Right lobe of liver (tissue), 6 donors: ENCODE results near the gene PLXNA4. TPM values are rescaled to one million over a fixed set of nuclear protein-coding genes. Genes with fewer than 3 reads are reported as not detected.

Source experiments
- ATAC-seq, 4 donors: fragments of 200-7000 bp; cut with Tn5 transposase; one replicate each; pipeline ENCODE4 v1.9.1; 2020; ENCODE audit warnings: mild to moderate bottlenecking in 4 of 4, moderate library complexity in 4 of 4
- DNase-seq, 3 donors: peaks; one replicate each; pipeline ENCODE4 v3.0.0-alpha.2; 2020
- H3K27ac ChIP-seq, 3 donors: fragments of 200-600 bp; one replicate each; pipeline ENCODE4 v1.8.0; 2022
- H3K27me3 ChIP-seq, 2 donors: fragments of 200-600 bp; one replicate each; pipeline ENCODE4 v1.8.0; 2022
- H3K36me3 ChIP-seq, 4 donors: fragments of 200-600 bp; sonication (generic) in 1 of 4; one replicate each; pipeline versions ENCODE4 v1.5.1 to v1.8.0; 2017 to 2022; ENCODE audit warnings: control low read depth in 1 of 4
- H3K4me1 ChIP-seq, 4 donors: fragments of 200-600 bp; sonication (generic) in 1 of 4; one replicate each; pipeline versions ENCODE4 v1.5.1 to v1.8.0; 2017 to 2022; ENCODE audit warnings: control low read depth in 1 of 4
- H3K4me3 ChIP-seq, 3 donors: fragments of 200-600 bp; one replicate each; pipeline ENCODE4 v1.8.0; 2022
- H3K9me3 ChIP-seq, 4 donors: fragments of 200-600 bp; sonication (generic) in 1 of 4; one replicate each; pipeline versions ENCODE4 v1.5.1 to v1.8.0; 2017 to 2022; ENCODE audit warnings: control low read depth in 1 of 4
- CTCF ChIP-seq, 4 donors: fragments of 200-600 bp in 3 of 4; fragments of 450-650 bp in 1 of 4; IDR thresholded peaks; one replicate each; pipeline versions ENCODE4 v1.5.1 to v1.8.0; 2016 to 2022; ENCODE audit warnings: antibody characterized with exemption in 4 of 4, mild to moderate bottlenecking in 2 of 4
- POLR2A ChIP-seq: fragments of 450-650 bp; IDR thresholded peaks from one replicate; pipeline ENCODE4 v1.6.1; 2017; ENCODE audit warnings: antibody characterized with exemption, mild to moderate bottlenecking
- WGBS: methylation state at CpG from one replicate; pipeline ENCODE4 v1.1.6; 2018; ENCODE audit warnings: low coverage, low lambda C conversion rate; ENCODE audit not compliant: insufficient coverage; ENCODE audit errors: missing lambda C conversion rate; 5-methylcytosine and 5-hydroxymethylcytosine counted together
- intact Hi-C, 2 donors: fragments of 100-400 bp; cut with DNase I; formaldehyde crosslinking; loops; one replicate each; pipeline versions ENCODE4 v1.11.2 to v1.14.1; 2022
- total RNA-seq, 6 experiments: library from RNA; depleted of rRNA in 2 of 6; stranded (reverse); fragments of >200 nt in 2 of 6; fragmentation: NEBNext Ultra II Directional in 3 of 6; extraction: Animal tissue kit (Norgen Biotek cat#: 25700) in 3 of 6; gene quantifications; one replicate each; pipeline versions ENCODE4 v1.1.0 to v1.2.4, GENCODE V29; 2016 to 2023
- donor health status: DM: no; HTN: yes; CAD: no.
- donor health status: DM: no; HTN: no; CAD: no.
- donor health status: DM: no; HTN: no; CAD: no.
- donor health status: DM: no; HTN: yes; CAD: no.
- donor health status: DM: no; HTN: yes; CAD: no.

Gene PLXNA4
- total RNA-seq, 6 experiments from 2014 or later = 0.17 to 0.90 (median 0.30) TPM

GRCh38 chr7:132579260-132579899 is 3.1 kb upstream of the PLXNA4 start:
- Histone ChIP-seq H3K4me3 (no peak overlapping the region), H3K27ac (no peak overlapping the region), H3K27me3 (no peaks in the 10 kb centered on the region), H3K9me3 (no peaks in the 10 kb centered on the region), H3K4me1 (peaks cover 0 to 15% (median 3%) of the 10 kb centered on the region in 4 donors), H3K36me3 (no peaks in the 10 kb centered on the region)
- intact Hi-C loops = loop anchor here (5.0 kb wide), 2 partner anchors 187 to 262 kb away; no protein-coding TSS in a partner anchor
- TF ChIP-seq POLR2A (no peak), CTCF (IDR thresholded peaks at IDR 0.05) (no peak)
- ATAC-seq (no peak), DNase-seq (no peak)
- WGBS = 76% methylated on average over 10 of the region's 10 CpGs

GRCh38 chr7:132578826-132579225 is 2.6 kb upstream of the PLXNA4 start:
- TF ChIP-seq POLR2A (no peak), CTCF (IDR thresholded peaks at IDR 0.05) (no peak)
- H3K9me3 ChIP-seq = no peaks in the 10 kb centered on the region
- ATAC-seq (no peak), DNase-seq (no peak)
- no peak overlapping the region for H3K4me3 ChIP-seq
- intact Hi-C loops = loop anchor here (5.0 kb wide), 2 partner anchors 187 to 262 kb away; no protein-coding TSS in a partner anchor
- WGBS = 93% methylated on average over 2 of the region's 3 CpGs
- no peaks in the 10 kb centered on the region for H3K36me3 ChIP-seq
- no peaks in the 10 kb centered on the region for H3K27me3 ChIP-seq
- H3K4me1 ChIP-seq = peaks cover 0 to 15% (median 3%) of the 10 kb centered on the region in 4 donors
- no peak overlapping the region for H3K27ac ChIP-seq

- TF ChIP-seq POLR2A = no peak
- no peak for TF ChIP-seq CTCF (IDR thresholded peaks at IDR 0.05)
- Histone ChIP-seq H3K9me3 (no peaks in the 10 kb centered on the region), H3K4me3 (no peak overlapping the region), H3K27me3 (no peaks in the 10 kb centered on the region), H3K36me3 (no peaks in the 10 kb centered on the region), H3K4me1 (peaks cover 0 to 15% (median 3%) of the 10 kb centered on the region in 4 donors), H3K27ac (no peak overlapping the region)
- intact Hi-C loops = loop anchor here (5.0 kb wide), 2 partner anchors 186 to 261 kb away; no protein-coding TSS in a partner anchor
- DNase-seq (no peak), ATAC-seq (no peak)
- 25% methylated on average over 1 of the region's 3 CpGs for WGBS
Observed at GRCh38 chr7:132578050-132578370, 1.7 kb upstream of the PLXNA4 start.

- TF ChIP-seq POLR2A = no peak
- no peak for TF ChIP-seq CTCF (IDR thresholded peaks at IDR 0.05)
- H3K36me3 ChIP-seq = no peaks in the 10 kb centered on the region
- no peak overlapping the region for H3K27ac ChIP-seq
- H3K4me1 ChIP-seq = peaks cover 0 to 15% (median 3%) of the 10 kb centered on the region in 4 donors
- peak overlapping the region in 1 of 3 donors; percentile 10 for H3K4me3 ChIP-seq
- peak; percentile 40 to 42 (median 40) for ATAC-seq
- DNase-seq = peak; percentile 52 to 62 (median 55)
- no CpG with 5 or more reads among the region's 65 CpGs for WGBS
- no peaks in the 10 kb centered on the region for H3K9me3 ChIP-seq
- intact Hi-C loops = loop anchor here (5.0 kb wide), 2 partner anchors 185 to 260 kb away; no protein-coding TSS in a partner anchor
- no peaks in the 10 kb centered on the region for H3K27me3 ChIP-seq
Observed at GRCh38 chr7:132577206-132578049, 1.2 kb upstream of the PLXNA4 start.
